Measurements from ENCODE around the gene ATP11A. TPM values are rescaled to one million over a fixed set of nuclear protein-coding genes. Genes with fewer than 3 reads are reported as not detected.

ATP11A gene
- total RNA-seq, 1 experiment from 2014 or later: 9.4 TPM

- H3K9me3 ChIP-seq (ENCODE audit: low read depth, low read length, poor library complexity, severe bottlenecking): no peaks in the 10 kb centered on the region
- H3K27me3 ChIP-seq (replicated peaks; ENCODE audit: insufficient read depth, low read depth, low read length, poor library complexity): peaks cover 2% of the 10 kb centered on the region
- no peaks in the 10 kb centered on the region for H3K36me3 ChIP-seq (ENCODE audit: insufficient read depth, low read length, poor library complexity, severe bottlenecking)
- no peak for DNase-seq (ENCODE audit: low spot score)
- no peak overlapping the region for H3K4me3 ChIP-seq (ENCODE audit: low read depth, low read length, poor library complexity, severe bottlenecking)
- POLR2A ChIA-PET (ENCODE audit: low non-redundant PET): no interaction called here
- TF ChIP-seq EZH2 (IDR thresholded peaks at IDR 0.05; ENCODE audit: borderline replicate concordance, low read depth, low read length, poor library complexity, severe bottlenecking) (no peak), CTCF (conservative IDR thresholded peaks at IDR 0.05; ENCODE audit: low read depth, low read length) (no peak)
- no peak overlapping the region for H3K27ac ChIP-seq (ENCODE audit: low read depth, low read length, poor library complexity, severe bottlenecking)
- intact Hi-C loops (cut with micrococcal nuclease; ENCODE audit: unreplicated experiment): no loop called here
- CTCF ChIA-PET: no interaction called here
- H3K4me1 ChIP-seq (ENCODE audit: insufficient read depth, low read length, poor library complexity, severe bottlenecking): no peaks in the 10 kb centered on the region
- no TSS peak for BruUV-seq (replicated peaks)
These were observed 227.3 kb downstream of the ATP11A start for GRCh38 chr13:112917056-112917664.

DNA sequence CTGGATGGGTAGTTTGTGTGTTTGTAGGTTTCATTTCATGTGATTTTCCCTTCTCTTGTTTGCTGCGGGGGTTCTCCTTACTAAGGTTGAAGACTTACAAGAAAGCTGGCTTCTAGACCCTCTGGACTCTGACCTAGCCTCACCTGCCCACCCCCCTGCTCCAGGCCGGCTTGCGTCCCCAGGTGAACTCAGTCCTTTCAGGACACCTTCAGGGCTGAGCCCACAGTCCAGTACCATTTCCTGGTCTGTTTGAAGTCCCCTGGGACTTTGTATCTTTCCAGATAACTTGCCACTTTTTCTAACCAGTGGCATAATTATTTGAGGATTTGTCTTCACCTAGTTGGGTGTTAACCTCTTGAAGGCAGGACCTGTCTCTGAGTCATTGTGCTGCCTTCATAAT, 227.9 kb downstream of the ATP11A start:
- Histone ChIP-seq H3K4me3 (ENCODE audit: low read depth, low read length, poor library complexity, severe bottlenecking) (no peak overlapping the region), H3K4me1 (ENCODE audit: insufficient read depth, low read length, poor library complexity, severe bottlenecking) (no peaks in the 10 kb centered on the region), H3K27me3 (replicated peaks; ENCODE audit: insufficient read depth, low read depth, low read length, poor library complexity) (peaks cover 2% of the 10 kb centered on the region), H3K9me3 (ENCODE audit: low read depth, low read length, poor library complexity, severe bottlenecking) (no peaks in the 10 kb centered on the region), H3K36me3 (ENCODE audit: insufficient read depth, low read length, poor library complexity, severe bottlenecking) (no peaks in the 10 kb centered on the region), H3K27ac (ENCODE audit: low read depth, low read length, poor library complexity, severe bottlenecking) (no peak overlapping the region)
- POLR2A ChIA-PET (ENCODE audit: low non-redundant PET): no interaction called here
- DNase-seq (ENCODE audit: low spot score): no peak
- BruUV-seq (replicated peaks): no TSS peak
- intact Hi-C loops (cut with micrococcal nuclease; ENCODE audit: unreplicated experiment): no loop called here
- CTCF ChIA-PET: no interaction called here
- TF ChIP-seq CTCF (conservative IDR thresholded peaks at IDR 0.05; ENCODE audit: low read depth, low read length) (no peak), EZH2 (IDR thresholded peaks at IDR 0.05; ENCODE audit: borderline replicate concordance, low read depth, low read length, poor library complexity, severe bottlenecking) (no peak)

DNA sequence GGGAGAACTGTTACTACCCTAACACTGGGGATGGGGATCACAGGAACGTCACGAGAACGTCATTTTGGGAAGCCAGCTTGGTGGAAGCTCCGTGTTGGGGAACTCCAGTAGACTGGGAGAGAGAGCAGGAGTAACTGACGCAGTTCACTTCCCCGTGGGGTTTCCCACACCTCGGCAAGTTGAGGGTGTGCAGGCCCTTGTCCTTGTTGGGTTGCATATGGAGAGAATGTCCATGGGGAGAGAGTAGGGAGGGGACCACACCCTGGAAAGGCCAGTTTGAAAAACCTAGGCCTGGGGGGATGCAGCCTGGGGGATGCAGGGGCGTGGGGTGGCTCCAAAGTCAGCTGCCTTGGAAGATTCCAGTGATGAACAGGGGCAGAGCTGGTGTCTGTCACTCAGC, 228.4 kb downstream of the ATP11A start:
- no peaks in the 10 kb centered on the region for H3K9me3 ChIP-seq (ENCODE audit: low read depth, low read length, poor library complexity, severe bottlenecking)
- no peaks in the 10 kb centered on the region for H3K4me1 ChIP-seq (ENCODE audit: insufficient read depth, low read length, poor library complexity, severe bottlenecking)
- ChIA-PET POLR2A (ENCODE audit: low non-redundant PET) (no interaction called here), CTCF (no interaction called here)
- H3K27me3 ChIP-seq (replicated peaks; ENCODE audit: insufficient read depth, low read depth, low read length, poor library complexity): peaks cover 2% of the 10 kb centered on the region
- intact Hi-C loops (cut with micrococcal nuclease; ENCODE audit: unreplicated experiment): no loop called here
- no peaks in the 10 kb centered on the region for H3K36me3 ChIP-seq (ENCODE audit: insufficient read depth, low read length, poor library complexity, severe bottlenecking)
- no peak for DNase-seq (ENCODE audit: low spot score)
- no peak overlapping the region for H3K27ac ChIP-seq (ENCODE audit: low read depth, low read length, poor library complexity, severe bottlenecking)
- H3K4me3 ChIP-seq (ENCODE audit: low read depth, low read length, poor library complexity, severe bottlenecking): no peak overlapping the region
- no peak for TF ChIP-seq CTCF (conservative IDR thresholded peaks at IDR 0.05; ENCODE audit: low read depth, low read length)
- TF ChIP-seq EZH2 (IDR thresholded peaks at IDR 0.05; ENCODE audit: borderline replicate concordance, low read depth, low read length, poor library complexity, severe bottlenecking): no peak
- no TSS peak for BruUV-seq (replicated peaks)
